PFSK-1 (cell line): ENCODE results near the gene JPH2.

Experiments
- FOXP2 ChIP-seq: optimal IDR thresholded peaks from 2 replicates; pipeline ENCODE3; 2011; ENCODE audit warnings: borderline replicate concordance, control low read depth, inconsistent platforms; ENCODE audit not compliant: insufficient read depth; ENCODE audit errors: extremely low read length, extremely low read depth
- POLR2AphosphoS5 ChIP-seq: IDR thresholded peaks from 2 replicates; pipeline ENCODE4 v1.6.1; 2012; ENCODE audit warnings: low read depth, mild to moderate bottlenecking, control low read depth, low read length, moderate library complexity
- REST ChIP-seq, 2 experiments: IDR thresholded peaks; 2 replicates each; pipeline versions ENCODE4 v1.6.1 to v1.8.0; 2011 to 2012; ENCODE audit warnings: low read depth in 2 of 2, low read length in 2 of 2, control low read depth in 1 of 2, inconsistent platforms in 1 of 2, mild to moderate bottlenecking in 1 of 2, moderate library complexity in 1 of 2; ENCODE audit not compliant: insufficient read depth in 1 of 2
- SIN3A ChIP-seq: IDR thresholded peaks from 2 replicates; pipeline ENCODE4 v1.6.1; 2012; ENCODE audit warnings: mild to moderate bottlenecking, low read length, moderate library complexity, borderline replicate concordance; ENCODE audit not compliant: insufficient read depth
- TAF1 ChIP-seq: IDR thresholded peaks from 2 replicates; pipeline ENCODE4 v1.6.1; 2012; ENCODE audit warnings: low read length, control low read depth, borderline replicate concordance; ENCODE audit not compliant: insufficient read depth

GRCh38 chr20:44070139-44070900, 116.7 kb downstream of the JPH2 start:
- no peak for TF ChIP-seq SIN3A
- no peak for TF ChIP-seq REST (IDR thresholded peaks at IDR 0.05; ENCODE audit: insufficient read depth in 1 of 2, low read depth in 2 of 2, low read length in 2 of 2)
- no peak for TF ChIP-seq POLR2AphosphoS5
- TF ChIP-seq TAF1: no peak
- no peak for TF ChIP-seq FOXP2
